GM19324 (cell line): ENCODE data around the gene B4GALNT3.
"Not testable (repeated sequence)": the region's sequence is repeated elsewhere in the genome, so short reads cannot be mapped to it uniquely, and the experiment has no call there.

Experiments
- ATAC-seq: cut with Tn5 transposase; IDR thresholded peaks from one replicate; pipeline ENCODE4 v1.9.1; 2021; ENCODE audit warnings: mild to moderate bottlenecking, moderate library complexity; ENCODE audit not compliant: unreplicated experiment, low FRiP score

Gene B4GALNT3

DNA sequence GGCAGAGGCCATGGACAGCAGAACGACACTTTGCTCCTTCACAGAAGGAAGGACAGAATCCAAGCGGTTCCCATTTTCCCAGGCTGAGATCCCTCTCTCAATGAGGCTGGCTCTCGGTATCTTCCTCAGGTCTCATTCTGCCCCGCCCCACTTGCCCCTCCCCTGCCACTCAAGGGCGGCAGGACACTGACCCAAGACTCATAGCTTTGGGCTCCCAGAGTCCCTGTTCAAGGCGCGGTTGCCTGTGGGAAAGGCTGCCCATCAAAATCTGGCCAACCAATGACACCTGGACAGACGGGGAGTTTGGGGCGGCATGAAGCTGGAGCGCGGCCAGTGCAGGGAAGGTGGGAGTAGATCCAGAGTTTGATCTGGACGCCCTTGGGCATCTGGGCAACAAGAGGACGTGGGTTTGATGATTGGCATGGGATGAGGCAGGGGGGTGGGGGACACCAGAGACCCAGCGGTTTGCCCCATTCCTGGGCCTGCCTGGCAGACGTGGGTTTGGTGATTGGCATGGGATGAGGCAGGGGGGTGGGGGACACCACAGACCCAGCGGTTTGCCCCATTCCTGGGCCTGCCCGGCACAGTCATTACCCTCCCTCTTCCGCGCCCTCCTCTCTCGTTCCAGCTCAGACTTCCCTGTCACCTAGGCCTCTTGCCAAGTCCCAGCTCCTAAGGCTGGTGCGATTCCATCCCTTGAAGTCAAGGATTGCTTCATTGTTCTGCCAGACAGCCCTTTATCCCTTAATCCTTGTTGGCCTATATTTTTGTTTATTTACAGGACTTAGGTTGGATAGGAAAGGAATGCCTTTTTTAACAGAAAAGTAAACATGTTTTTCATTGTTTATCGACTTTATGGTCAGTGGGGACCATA is 111.4 kb downstream of the B4GALNT3 start:
- ATAC-seq, result no peak

DNA sequence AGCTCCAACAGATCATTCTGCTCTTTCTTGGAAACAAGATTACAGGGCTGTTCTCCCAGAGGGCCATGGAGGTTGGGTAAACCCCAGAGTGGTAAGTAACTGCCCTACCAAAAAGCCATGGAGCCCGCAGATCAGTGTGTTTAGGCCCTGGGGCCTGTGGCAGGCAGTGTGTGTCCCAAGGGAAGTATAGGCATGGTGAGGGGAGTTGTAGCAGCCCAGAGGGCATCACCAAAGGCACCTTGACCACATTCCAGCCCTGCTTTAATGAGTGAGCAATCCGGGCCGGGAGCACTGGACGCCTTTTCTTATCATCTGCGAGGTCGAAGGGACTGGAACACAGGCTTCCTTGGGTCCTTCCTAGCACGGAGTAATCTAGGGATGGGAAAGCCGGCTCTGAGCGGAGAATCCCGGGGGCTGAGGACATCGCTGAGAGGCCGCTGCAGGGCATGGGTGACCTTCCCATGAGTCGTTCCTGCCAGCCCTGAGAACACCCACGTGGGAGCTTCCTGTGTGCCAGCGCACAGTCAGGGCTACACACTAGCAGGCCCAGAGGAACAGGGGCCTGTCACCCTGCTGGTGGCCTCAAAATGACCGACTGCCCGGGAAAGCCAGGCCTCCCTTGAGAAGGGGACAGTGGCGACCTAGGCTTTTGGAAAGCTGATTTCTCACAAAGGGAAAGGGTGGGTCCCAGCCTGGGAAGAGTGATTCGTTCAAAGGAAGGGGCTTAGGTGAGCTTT is 112.2 kb downstream of the B4GALNT3 start:
- no peak for ATAC-seq

- ATAC-seq, result no peak
These were observed 112.8 kb downstream of the B4GALNT3 start for GRCh38 chr12:572532-572899.

- ATAC-seq, result no peak
These were observed 113.5 kb downstream of the B4GALNT3 start for GRCh38 chr12:573232-573631.

DNA sequence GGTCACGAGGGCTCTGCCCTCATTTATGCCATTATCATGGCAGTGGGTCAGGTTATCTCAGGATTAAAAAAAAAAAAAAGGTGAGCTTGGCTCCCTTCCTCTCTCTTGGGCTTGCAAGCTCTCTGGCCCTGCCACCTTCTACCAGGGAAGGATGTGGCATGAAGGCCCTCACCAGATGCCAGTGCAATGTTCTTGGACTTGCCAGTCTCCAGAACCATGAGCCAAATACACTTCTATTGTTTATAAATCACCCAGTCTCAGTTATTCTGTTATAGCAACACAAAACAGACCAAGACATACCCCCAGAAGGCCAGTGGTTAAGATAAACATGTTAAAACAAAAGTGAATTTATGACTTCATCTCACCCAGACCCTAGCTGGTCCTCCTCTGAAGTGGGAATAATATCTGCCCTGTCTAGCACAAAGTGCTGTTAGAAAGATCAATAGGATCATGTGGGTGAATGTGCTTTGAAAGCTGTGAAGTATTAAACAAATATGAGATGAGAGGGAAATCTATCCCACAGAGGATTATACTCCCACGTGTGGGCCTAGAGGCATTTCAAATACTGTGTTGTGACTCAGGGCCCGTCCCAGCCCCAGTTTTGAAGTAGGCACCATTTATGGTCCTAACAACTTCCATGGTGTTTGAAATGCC is 114.9 kb downstream of the B4GALNT3 start:
- no peak for ATAC-seq

DNA sequence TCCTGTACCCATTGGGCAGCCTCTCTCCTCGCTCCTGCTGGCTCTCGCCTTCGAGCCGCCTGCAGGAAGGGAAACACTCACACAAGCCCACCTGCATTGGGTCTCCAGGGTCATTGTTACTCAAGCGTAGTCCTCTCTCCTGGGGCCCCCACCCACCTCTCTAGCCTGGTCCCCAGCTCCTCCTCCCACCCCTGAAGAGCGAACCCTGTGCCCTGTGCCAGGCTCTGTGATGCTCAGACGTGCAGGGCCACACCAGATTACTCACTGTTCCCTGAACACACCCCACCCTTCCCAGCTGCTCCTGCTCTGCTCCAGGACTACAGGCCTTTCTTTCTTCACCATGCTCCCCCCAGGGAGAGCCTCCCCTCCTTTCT is 115.4 kb downstream of the B4GALNT3 start:
- no peak for ATAC-seq

- ATAC-seq, result peak; percentile 67
These were observed 116.3 kb downstream of the B4GALNT3 start for GRCh38 chr12:575948-576614.

DNA sequence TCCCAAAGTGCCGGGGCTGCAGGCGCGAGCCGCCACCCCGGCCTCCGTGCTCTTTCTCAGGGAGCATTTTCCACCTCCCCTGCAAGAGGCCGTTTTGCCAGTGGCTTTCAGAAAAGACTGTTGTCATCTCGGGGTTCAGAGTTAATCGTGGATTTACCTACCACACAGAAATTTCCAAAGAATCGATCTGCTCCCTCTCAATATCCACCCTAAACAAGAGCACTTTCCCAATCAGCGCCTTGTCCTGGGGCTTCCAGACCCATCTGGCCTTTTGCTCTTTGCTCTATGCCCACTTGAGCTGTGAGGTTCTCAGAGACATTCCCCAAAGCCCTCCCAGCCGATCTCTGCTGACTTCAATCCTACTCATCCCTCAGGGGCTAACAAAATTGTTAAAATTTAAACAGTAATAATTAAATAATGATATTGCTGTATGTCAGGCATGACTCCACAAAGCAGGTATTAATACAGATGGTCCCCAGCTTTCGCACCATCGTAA is 116.9 kb downstream of the B4GALNT3 start:
- no peak for ATAC-seq

GRCh38 chr12:577994-578747 is 118.4 kb downstream of the B4GALNT3 start:
- ATAC-seq, result not testable (repeated sequence)

DNA sequence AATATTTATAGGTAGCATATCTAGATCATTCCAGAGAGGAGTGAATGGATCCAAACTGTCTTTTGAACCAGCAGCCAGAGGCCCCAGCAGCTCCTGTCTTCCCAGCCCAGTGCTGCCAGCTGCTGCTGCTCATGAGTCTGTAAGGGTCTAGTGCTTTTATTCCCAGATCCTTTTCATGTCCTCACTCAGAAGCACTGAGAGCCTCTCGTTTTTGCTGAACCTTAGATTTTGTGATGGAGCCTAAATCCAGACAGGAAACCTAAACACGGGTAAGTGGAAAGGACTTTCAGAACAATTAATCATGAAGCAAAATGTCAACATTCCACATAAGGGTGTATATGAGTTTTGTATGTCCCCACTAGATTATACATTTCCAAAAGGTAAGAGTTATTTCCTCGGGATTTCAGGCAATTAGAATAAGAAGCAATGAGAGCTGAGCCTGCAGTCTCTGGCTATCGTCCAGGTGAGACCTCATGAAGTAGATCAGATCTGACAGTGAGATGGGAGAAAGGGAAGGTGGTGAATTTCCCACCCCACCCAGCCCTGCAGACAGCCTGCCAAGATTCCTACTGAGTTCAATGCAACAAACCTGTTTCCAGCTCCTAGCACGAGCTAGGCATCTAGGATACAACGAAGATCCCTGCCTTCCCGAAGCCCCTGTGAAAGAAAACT is 119.1 kb downstream of the B4GALNT3 start:
- no peak for ATAC-seq

DNA sequence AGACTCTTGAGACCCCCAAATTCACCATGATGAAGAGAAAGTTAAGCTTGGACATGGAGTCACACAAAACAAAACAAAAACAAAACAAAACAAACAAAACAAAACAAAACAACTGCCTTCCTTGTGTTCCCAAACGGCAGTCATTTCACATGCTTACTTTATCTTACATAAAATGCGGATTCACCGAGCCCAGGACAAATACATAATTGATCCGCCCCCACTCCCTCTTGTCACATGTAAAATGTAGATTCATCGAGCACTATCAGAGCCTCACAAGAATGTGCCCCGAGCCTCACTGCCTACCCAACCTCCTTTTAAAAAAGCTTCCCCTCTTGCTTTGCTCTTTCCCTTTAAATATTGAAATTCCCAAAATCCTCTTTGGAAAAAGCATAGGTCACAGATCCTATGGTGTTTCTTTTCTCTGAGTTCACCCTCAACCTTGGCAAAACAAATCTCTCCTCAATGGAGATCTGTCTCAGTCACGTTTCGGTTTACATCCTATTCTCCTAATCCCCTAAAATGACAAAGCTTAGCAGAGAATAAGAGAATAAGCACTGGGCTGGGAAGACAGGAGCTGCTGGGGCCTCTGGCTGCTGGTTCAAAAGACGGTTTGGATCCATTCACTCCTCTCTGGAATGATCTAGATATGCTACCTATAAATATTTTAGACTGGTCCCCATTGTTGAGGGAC is 119.8 kb downstream of the B4GALNT3 start:
- no peak for ATAC-seq

DNA sequence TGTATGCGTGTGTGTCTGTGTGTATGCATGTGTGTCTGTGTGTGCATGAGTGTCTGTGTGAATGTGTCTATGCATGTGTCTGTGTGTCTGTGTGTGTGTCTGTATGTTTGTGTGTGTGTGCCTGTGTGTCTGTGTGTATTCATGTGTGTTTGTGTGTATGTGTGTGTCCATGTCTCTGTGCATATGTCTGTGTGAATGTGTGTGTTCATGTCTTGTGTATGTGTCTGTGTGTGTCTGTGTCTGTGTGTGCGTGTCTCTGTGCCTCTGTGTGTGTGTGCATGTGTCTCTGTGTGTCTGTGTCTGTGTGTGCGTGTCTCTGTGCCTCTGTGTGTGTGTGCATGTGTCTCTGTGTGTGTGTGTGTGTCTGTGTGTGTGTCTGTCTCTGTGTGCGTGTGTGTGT is 121.1 kb downstream of the B4GALNT3 start:
- no peak for ATAC-seq

DNA sequence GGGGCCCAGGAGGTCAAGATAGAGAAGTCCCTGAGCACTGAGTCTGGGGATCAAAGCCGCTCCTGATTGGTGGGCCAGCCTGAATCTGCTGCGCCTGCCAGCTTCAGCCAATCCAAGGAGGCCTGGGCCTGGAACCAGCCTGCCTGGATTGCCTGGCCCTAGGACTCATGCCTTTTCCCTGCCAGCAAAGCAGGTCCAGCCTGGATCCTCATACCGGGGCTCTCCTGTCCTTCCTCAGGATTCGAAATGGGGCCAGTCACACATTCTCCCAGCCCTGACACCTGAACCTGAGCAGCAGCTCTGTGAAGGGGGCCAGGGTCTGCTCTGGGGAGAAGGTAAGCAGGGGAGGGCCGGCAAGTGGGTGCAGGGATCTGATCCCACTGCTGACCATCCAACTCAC is 121.6 kb downstream of the B4GALNT3 start:
- no peak for ATAC-seq

DNA sequence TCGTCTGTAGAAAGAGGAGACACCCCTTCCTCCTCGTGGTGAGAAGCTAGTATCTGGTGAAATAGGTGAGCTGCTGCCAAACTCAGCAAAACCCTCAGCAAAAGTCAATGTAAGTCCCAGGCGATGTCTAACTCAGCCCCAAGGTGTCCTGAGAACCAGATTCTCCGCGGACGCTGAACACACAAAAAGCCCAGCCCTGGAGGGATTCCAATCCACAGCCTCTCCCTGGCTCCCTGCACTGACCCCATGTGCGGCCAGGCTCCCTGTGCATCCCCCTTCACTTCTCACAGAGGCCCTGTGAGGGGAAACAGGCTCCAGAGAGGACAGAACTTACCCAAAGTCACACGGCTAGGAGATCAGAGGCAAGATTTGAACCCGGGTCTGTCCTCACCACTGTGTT is 122.0 kb downstream of the B4GALNT3 start:
- ATAC-seq, result no peak

- ATAC-seq, result no peak
These were observed 123.6 kb downstream of the B4GALNT3 start for GRCh38 chr12:583251-583869.

GRCh38 chr12:585062-586061 is 125.6 kb downstream of the B4GALNT3 start:
- ATAC-seq, result no peak
